Myocyte (in vitro differentiated cells): ENCODE measurements around the gene SREBF1. TPM values are rescaled to one million over a fixed set of nuclear protein-coding genes. Genes with fewer than 3 reads are reported as not detected.

ENCODE experiments used
- DNase-seq: peaks from one replicate; pipeline ENCODE4 v3.0.0-alpha.2; 2012; ENCODE audit warnings: low read depth
- total RNA-seq: library from RNA; depleted of rRNA; stranded (reverse); fragments of >200 nt; gene quantifications from 2 replicates; pipeline ENCODE4 v1.2.3, GENCODE V29; 2014

Gene SREBF1
- total RNA-seq, 1 donor from 2014 or later = 348 TPM

GRCh38 chr17:17797119-17797809, 39.5 kb downstream of the SREBF1 start:
- no peak for DNase-seq

- DNase-seq = no peak
Measured at GRCh38 chr17:17796787-17797061, 40.1 kb downstream of the SREBF1 start.

GRCh38 chr17:17795946-17796786, 40.6 kb downstream of the SREBF1 start:
- no peak for DNase-seq

- DNase-seq = no peak
Measured at GRCh38 chr17:17795296-17795695, 41.5 kb downstream of the SREBF1 start.

- no peak for DNase-seq
Measured at GRCh38 chr17:17794382-17794781, 42.4 kb downstream of the SREBF1 start.

GRCh38 chr17:17793378-17794214, 43.2 kb downstream of the SREBF1 start:
- no peak for DNase-seq

GRCh38 chr17:17792551-17793377, 44.0 kb downstream of the SREBF1 start:
- DNase-seq = no peak

GRCh38 chr17:17792037-17792550, 44.7 kb downstream of the SREBF1 start:
- DNase-seq = no peak

GRCh38 chr17:17790637-17791464, 45.9 kb downstream of the SREBF1 start:
- DNase-seq = no peak

GRCh38 chr17:17789828-17790636, 46.8 kb downstream of the SREBF1 start:
- DNase-seq = no peak

- no peak for DNase-seq
Measured at GRCh38 chr17:17789410-17789809, 47.4 kb downstream of the SREBF1 start.

GRCh38 chr17:17788967-17789366, 47.8 kb downstream of the SREBF1 start:
- no peak for DNase-seq

- DNase-seq = no peak
Measured at GRCh38 chr17:17787568-17787967, 49.2 kb downstream of the SREBF1 start.

- DNase-seq = no peak
Measured at GRCh38 chr17:17786998-17787397, 49.8 kb downstream of the SREBF1 start.

- no peak for DNase-seq
Measured at GRCh38 chr17:17785407-17785806, 51.4 kb downstream of the SREBF1 start.

- DNase-seq = no peak
Measured at GRCh38 chr17:17784657-17785267, 52.0 kb downstream of the SREBF1 start.

- no peak for DNase-seq
Measured at GRCh38 chr17:17783825-17784656, 52.7 kb downstream of the SREBF1 start.
